ENCODE results near the gene CASTOR2. TPM values are rescaled to one million over a fixed set of nuclear protein-coding genes. Genes with fewer than 3 reads are reported as not detected.

Gene CASTOR2
- 10.8 and 13.6 TPM in 2 replicates for total RNA-seq

DNA sequence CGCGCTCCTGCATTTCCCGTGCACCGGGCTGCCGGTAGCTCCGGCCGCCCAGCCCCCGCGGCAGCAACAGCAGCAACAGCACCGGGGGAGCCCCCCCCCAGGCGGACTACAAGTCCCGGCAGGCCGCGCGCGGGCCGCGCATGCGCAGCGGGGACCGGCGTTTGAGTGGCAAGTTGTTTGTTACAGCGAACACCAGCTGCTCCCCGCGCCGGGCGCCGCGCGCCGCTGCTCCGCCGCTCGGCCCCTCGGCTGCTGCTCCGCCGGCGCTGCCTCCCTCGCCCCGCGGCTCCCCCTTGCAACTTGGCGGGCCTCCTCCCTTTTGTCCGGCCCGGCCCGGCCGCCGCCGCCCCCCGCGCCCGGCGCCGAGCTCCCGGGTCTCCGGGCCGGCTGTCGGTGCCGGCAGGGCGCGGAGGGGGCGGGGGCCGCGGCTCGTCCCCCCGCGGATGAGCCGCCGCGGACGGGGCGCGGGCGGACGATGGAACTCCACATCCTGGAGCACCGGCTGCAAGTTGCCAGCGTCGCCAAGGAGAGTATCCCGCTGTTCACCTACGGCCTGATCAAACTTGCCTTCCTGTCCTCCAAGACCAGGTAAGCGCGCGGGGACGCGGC, at the start of gene CASTOR2:
Gene CASTOR2, plus strand, starts transcription at position 195 of the 609 bp plus-strand sequence. Its CDS starts 281 bp downstream, at position 476.

Other genes starting within 250 kb of the CASTOR2 start
- gene NCF1, start 190.7 kb upstream of the CASTOR2 start, total RNA-seq = not detected in 2 replicates
- 2.6 and 3.6 TPM in 2 replicates for gene GTF2IRD2, start 113.1 kb upstream of the CASTOR2 start, total RNA-seq
- gene RCC1L, start 109.1 kb downstream of the CASTOR2 start, total RNA-seq = 49.6 and 50.8 TPM in 2 replicates
- gene GTF2IRD2B, start 127.9 kb downstream of the CASTOR2 start, total RNA-seq = 10.3 and 12.2 TPM in 2 replicates